Heart left ventricle (tissue), 16 donors: ENCODE data around the gene PALB2. TPM values are rescaled to one million over a fixed set of nuclear protein-coding genes. Genes with fewer than 3 reads are reported as not detected.
"Not testable (repeated sequence)": the region's sequence is repeated elsewhere in the genome, so short reads cannot be mapped to it uniquely, and the experiment has no call there.

Source experiments
- ATAC-seq, 4 donors: fragments of 200-7000 bp; cut with Tn5 transposase; one replicate each; pipeline ENCODE4 v1.9.1; 2020 to 2022; ENCODE audit warnings: moderate library complexity in 4 of 4, mild to moderate bottlenecking in 3 of 4, moderate number of reproducible peaks in 1 of 4
- DNase-seq, 5 donors: peaks; one replicate each; pipeline ENCODE4 v3.0.0-alpha.2; 2020
- H3K27ac ChIP-seq, 12 donors: fragments of 200-600 bp; sonication (generic) in 4 of 12; one replicate each; pipeline versions ENCODE4 v1.5.0 to v1.8.0; 2016 to 2022; ENCODE audit warnings: mild to moderate bottlenecking in 2 of 12
- H3K27me3 ChIP-seq, 9 donors: fragments of 200-600 bp; sonication (generic) in 2 of 9; one replicate each; pipeline versions ENCODE4 v1.5.1 to v1.8.0; 2016 to 2022; ENCODE audit warnings: mild to moderate bottlenecking in 3 of 9
- H3K36me3 ChIP-seq, 9 donors: fragments of 200-600 bp; sonication (generic) in 2 of 9; one replicate each; pipeline versions ENCODE4 v1.5.0 to v1.8.0; 2018 to 2022; ENCODE audit warnings: mild to moderate bottlenecking in 2 of 9
- H3K4me1 ChIP-seq, 12 donors: fragments of 200-600 bp; sonication (generic) in 4 of 12; one replicate each; pipeline versions ENCODE4 v1.5.0 to v1.8.0; 2016 to 2022; ENCODE audit warnings: mild to moderate bottlenecking in 3 of 12
- H3K4me3 ChIP-seq, 12 donors: fragments of 200-600 bp; sonication (generic) in 4 of 12; one replicate each; pipeline versions ENCODE4 v1.5.0 to v1.8.0; 2017 to 2022; ENCODE audit warnings: mild to moderate bottlenecking in 9 of 12, moderate library complexity in 4 of 12
- H3K9me3 ChIP-seq, 12 donors: fragments of 200-600 bp; sonication (generic) in 4 of 12; one replicate each; pipeline versions ENCODE4 v1.5.0 to v1.8.0; 2016 to 2022; ENCODE audit warnings: mild to moderate bottlenecking in 1 of 12
- CTCF ChIP-seq, 12 donors: fragments of 200-600 bp; sonication (generic) in 4 of 12; IDR thresholded peaks; one replicate each; pipeline versions ENCODE4 v1.5.0 to v1.8.0; 2018 to 2022; ENCODE audit warnings: antibody characterized with exemption in 12 of 12, mild to moderate bottlenecking in 5 of 12
- POLR2A ChIP-seq, 2 donors: fragments of 450-650 bp; IDR thresholded peaks; one replicate each; pipeline ENCODE4 v1.6.1; 2017; ENCODE audit warnings: antibody characterized with exemption in 2 of 2, mild to moderate bottlenecking in 2 of 2, moderate library complexity in 2 of 2
- WGBS, 4 donors: extraction: QIAGEN DNeasy Blood & Tissue Kit in 2 of 4; methylation state at CpG; one replicate each; pipeline versions ENCODE4 v1.1.5 to v1.1.7; 2013 to 2018; 5-methylcytosine and 5-hydroxymethylcytosine counted together
- intact Hi-C, 10 donors: fragments of 100-400 bp; cut with DNase I; formaldehyde crosslinking; loops; one replicate each; pipeline versions ENCODE4 v1.11.1 to v1.14.2; 2022
- polyA plus RNA-seq, 2 donors: library from polyadenylated mRNA; stranded (reverse); fragments of 200-250 nt; gene quantifications; one replicate each; pipeline ENCODE4 v1.2.3, GENCODE V29; 2013
- total RNA-seq, 9 donors: library from RNA; depleted of rRNA in 2 of 9; stranded (reverse); fragments of >200 nt in 2 of 9; fragmentation: NEBNext Ultra II Directional in 3 of 9; extraction: Animal tissue kit (Norgen Biotek cat#: 25700) in 3 of 9; gene quantifications; one replicate each; pipeline versions ENCODE4 v1.1.0 to v1.2.4, GENCODE V29; 2016 to 2023
- donor health status: ischemic (EF 13 %, LVEDD 7.1; RV severe dilation, severe dysfunction).
- donor health status: healthy with polysubstance abuse.
- donor health status: DM: no; HTN: yes; CAD: no.
- donor health status: DM: no; HTN: no; CAD: no.
- donor health status: ischemic (EF 25% LVEDD 6.9; RV normal size, moderate dysfunction).
- donor health status: ischemic (EF 25% LVEDD 5.7; RV mildly dilated, moderate dysfunction).
- donor health status: healthy.
- donor health status: DM: yes; HTN: yes; CAD: no.
- donor health status: ischemic (EF 35%, LVEDD 5.7; RV mildly dilated, moderate dysfunction).
- donor health status: nonischemic (EF 11% LVEDD 7.7; RV severe dilation, severe dysfunction).
- donor health status: DM: yes; HTN: yes; CAD: no.
- donor health status: PGD.
- donor health status: ischemic (EF 29% LVEDD 5.4; RV normal size, mild dysfunction).
- donor health status: nonischemic (EF 23%, LVEDD 6.1; RV moderate dilation, normal function).

Gene PALB2
- total and polyA plus RNA-seq, 11 donors = 3.4 to 7.4 (median 4.5) TPM

GRCh38 chr16:23611936-23612335 is 29.2 kb downstream of the PALB2 start:
- peaks cover 0 to 79% (median 61%) of the 10 kb centered on the region in 9 donors for H3K36me3 ChIP-seq
- intact Hi-C loops = no loop called here
- 99 to 100% (median 99%) methylated on average over 3 of the region's 3 CpGs for WGBS, 4 donors

GRCh38 chr16:23610905-23611304 is 30.2 kb downstream of the PALB2 start:
- H3K4me1 ChIP-seq, H3K4me3 ChIP-seq, DNase-seq, H3K9me3 ChIP-seq, ATAC-seq, H3K27ac ChIP-seq, intact Hi-C loops, H3K27me3 ChIP-seq: not testable (repeated sequence)
- 92 to 97% (median 95%) methylated on average over 6 of the region's 6 CpGs for WGBS, 4 donors
- H3K36me3 ChIP-seq = peaks cover 0 to 81% (median 63%) of the 10 kb centered on the region in 9 donors

More at GRCh38 chr16:23611936-23612335, 29.2 kb downstream of the PALB2 start:
- Histone ChIP-seq H3K27me3 (no peaks in the 10 kb centered on the region), H3K4me1 (peaks cover 0 to 8% (median 0%) of the 10 kb centered on the region in 12 donors), H3K9me3 (no peaks in the 10 kb centered on the region), H3K27ac (no peak overlapping the region), H3K4me3 (no peak overlapping the region)
- TF ChIP-seq CTCF (IDR thresholded peaks at IDR 0.05) (no peak), POLR2A (IDR thresholded peaks at IDR 0.05) (no peak)
- DNase-seq = no peak
- ATAC-seq = no peak

- H3K27me3 ChIP-seq = no peaks in the 10 kb centered on the region
- TF ChIP-seq POLR2A (IDR thresholded peaks at IDR 0.05) (no peak), CTCF (IDR thresholded peaks at IDR 0.05) (no peak)
- DNase-seq (no peak), ATAC-seq (no peak)
- no peak overlapping the region for H3K4me3 ChIP-seq
- WGBS, 4 donors = 100% methylated on average over 1 of the region's 1 CpG
- peaks cover 0 to 78% (median 67%) of the 10 kb centered on the region in 9 donors for H3K36me3 ChIP-seq
- no peaks in the 10 kb centered on the region for H3K9me3 ChIP-seq
- intact Hi-C loops = no loop called here
- no peak overlapping the region for H3K27ac ChIP-seq
- peaks cover 0 to 8% (median 0%) of the 10 kb centered on the region in 12 donors for H3K4me1 ChIP-seq
Observed at GRCh38 chr16:23609929-23610328, 31.2 kb downstream of the PALB2 start.

- DNase-seq = no peak
Observed at GRCh38 chr16:23608194-23608593, 32.9 kb downstream of the PALB2 start.

More at GRCh38 chr16:23608194-23608593, 32.9 kb downstream of the PALB2 start:
- Histone ChIP-seq H3K4me3 (no peak overlapping the region), H3K27me3 (no peaks in the 10 kb centered on the region), H3K36me3 (peaks cover 0 to 83% (median 60%) of the 10 kb centered on the region in 9 donors), H3K9me3 (no peaks in the 10 kb centered on the region), H3K4me1 (peaks cover 0 to 8% (median 0%) of the 10 kb centered on the region in 12 donors), H3K27ac (no peak overlapping the region)
- TF ChIP-seq CTCF (IDR thresholded peaks at IDR 0.05) (no peak), POLR2A (IDR thresholded peaks at IDR 0.05) (no peak)
- ATAC-seq = peak in 2 of 4 donors; percentile 42
- WGBS, 4 donors = 56 to 70% (median 62%) methylated on average over 4 of the region's 4 CpGs
- intact Hi-C loops = no loop called here
